Cardiac septum (tissue), 1 donor: Measurements from ENCODE around the gene SYTL2. TPM values are rescaled to one million over a fixed set of nuclear protein-coding genes. Genes with fewer than 3 reads are reported as not detected.
"Not testable (repeated sequence)": the region's sequence is repeated elsewhere in the genome, so short reads cannot be mapped to it uniquely, and the experiment has no call there.

Source experiments
- DNase-seq: peaks from one replicate; pipeline ENCODE4 v3.0.0-alpha.2; 2020; ENCODE audit warnings: low spot score
- intact Hi-C: fragments of 100-400 bp; cut with DNase I; formaldehyde crosslinking; loops from one replicate; pipeline ENCODE4 v1.14.0; 2022
- total RNA-seq: library from RNA; stranded (reverse); fragmentation: NEBNext Ultra II Directional; extraction: Animal tissue kit (Norgen Biotek cat#: 25700); gene quantifications from one replicate; pipeline ENCODE4 v1.2.1, GENCODE V29; 2021
- donor health status: DM: no; HTN: no; CAD: no.

SYTL2 gene
- total RNA-seq, 1 donor from 2014 or later = 14.2 TPM

DNA sequence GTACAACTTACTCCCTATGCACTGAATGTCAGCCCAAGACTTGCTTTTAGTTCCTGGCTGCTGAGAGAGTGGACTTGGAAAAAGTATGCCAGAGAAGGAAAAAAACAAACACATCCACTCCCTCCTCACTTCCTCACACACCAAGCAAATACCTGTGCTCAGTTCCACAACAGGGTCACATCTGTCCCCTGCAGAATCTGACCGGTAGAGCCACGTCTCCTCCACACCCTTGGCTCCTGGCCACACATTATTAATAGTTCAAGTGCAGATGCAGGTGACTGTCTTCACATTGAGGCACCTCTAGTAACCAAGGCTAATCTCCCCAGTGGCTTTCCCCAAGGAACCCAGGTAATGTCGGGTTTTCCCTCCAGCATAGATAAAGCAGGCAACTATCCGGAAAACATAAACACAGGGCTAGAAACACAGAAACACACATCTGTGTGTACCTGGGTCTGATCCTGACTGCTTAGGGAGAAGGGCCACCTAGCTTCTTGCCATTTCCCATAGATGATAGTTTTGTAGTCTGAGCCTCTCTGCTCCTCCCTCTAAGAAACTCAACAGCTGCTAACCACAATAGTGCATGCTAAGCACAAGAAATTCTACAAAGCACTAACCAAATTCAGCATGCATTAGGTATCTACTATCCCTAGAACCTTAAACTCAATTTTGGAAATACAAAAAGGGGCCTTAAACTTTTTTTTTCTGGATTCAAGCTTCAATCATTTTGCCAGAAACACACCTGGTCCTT lies 10.2 kb downstream of the SYTL2 start:
- no peak for DNase-seq
- intact Hi-C loops = no loop called here

DNA sequence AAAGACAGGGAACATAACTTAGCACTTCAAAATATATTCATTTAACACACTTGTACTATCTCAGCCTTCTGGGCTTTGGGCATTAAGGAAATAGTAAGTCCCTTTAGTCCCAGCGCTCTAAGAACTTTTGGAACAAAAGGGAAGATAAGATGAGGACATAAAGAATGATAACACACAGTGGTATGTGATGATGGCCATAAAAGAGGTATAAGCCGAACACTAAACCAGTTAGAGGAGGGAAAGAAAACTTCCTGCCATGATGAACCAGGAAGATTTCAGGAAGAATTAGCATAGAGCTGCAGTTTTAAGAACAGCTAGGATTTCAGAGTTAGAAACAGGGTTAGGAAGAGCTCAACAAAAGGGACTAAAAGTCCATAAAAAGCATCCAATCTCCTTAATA lies 11.8 kb downstream of the SYTL2 start:
- no peak for DNase-seq
- intact Hi-C loops = no loop called here

DNA sequence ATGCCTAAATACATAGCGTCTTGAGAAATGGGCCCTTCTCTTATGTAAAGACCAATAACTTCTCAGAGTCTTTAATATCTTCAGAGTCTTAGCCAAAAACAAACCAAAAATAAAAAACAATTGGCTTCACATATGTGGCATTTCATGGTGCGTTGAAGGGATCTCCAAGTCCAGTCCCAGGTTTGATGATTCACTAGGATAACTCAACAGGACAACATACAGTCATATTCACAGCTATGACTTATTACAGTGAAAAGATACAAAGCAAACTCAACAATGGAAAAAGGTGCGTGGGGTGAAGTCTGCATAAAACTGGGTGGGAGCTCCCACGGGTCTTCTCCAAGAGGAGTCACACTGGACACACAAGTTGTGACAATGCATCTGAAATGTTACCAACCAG lies 12.6 kb downstream of the SYTL2 start:
- intact Hi-C loops = no loop called here
- DNase-seq = no peak

DNA sequence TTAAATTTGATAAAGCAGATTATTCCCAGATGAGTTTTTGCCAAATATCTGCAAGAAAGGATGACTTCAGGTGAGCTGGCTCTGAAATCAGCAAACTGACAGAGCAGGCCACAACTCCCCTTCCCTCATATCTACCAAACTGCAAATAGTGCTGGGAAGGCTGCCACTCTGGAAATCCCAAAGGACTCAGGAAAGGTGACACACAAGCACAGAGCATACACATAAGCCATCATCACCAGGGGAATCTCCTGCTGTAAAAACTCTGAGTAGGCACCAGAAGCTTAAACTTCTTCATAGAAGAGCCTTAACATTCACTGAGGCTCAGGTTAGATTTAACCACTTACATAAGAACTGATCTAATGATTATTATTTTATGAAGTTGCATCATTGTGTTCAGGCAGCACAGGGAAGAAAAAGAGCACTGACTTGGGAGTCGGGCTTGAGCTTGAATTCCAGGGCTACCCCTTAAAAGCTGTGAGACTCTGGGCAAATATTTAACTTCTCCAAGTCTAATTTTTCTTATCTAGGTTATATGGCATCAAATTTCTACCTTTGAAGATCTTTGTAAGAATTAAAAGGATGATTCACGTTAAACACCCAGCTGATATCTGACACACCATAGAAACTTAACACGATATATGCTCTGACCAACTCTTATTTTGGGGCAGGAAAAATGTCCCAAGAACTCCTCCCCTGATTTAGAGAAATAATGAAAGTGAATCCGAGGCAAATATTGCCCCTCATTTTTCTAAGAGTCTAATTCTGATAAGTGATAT lies 15.0 kb downstream of the SYTL2 start:
- no peak for DNase-seq
- intact Hi-C loops = no loop called here

DNA sequence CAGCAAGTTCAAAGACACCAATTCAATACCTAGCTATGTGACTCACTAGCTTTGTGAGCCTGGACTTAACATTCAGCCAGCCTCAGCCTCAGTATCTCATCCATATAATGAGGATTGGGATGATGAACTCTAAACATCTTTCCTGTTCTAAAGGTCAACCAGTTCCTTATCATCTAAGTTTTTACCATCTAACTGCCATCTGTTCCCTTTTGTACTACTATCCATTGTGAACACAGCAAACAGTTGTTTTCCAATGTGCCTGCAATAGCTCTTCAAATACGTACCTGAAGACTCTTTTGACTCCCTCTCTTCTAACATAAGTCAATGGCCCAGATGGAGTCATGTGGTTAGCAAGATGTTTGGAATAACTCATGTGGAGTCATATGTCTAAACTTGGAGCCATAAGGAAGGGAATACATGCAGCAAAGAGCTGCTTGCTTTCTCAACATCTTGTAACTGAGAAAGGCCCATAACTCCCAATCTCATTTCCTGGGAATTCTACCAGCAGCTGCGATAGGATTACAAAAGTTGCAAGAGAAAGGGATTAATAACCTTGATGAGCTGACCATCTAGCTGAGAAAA lies 19.4 kb downstream of the SYTL2 start:
- DNase-seq = no peak
- intact Hi-C loops = no loop called here

DNA sequence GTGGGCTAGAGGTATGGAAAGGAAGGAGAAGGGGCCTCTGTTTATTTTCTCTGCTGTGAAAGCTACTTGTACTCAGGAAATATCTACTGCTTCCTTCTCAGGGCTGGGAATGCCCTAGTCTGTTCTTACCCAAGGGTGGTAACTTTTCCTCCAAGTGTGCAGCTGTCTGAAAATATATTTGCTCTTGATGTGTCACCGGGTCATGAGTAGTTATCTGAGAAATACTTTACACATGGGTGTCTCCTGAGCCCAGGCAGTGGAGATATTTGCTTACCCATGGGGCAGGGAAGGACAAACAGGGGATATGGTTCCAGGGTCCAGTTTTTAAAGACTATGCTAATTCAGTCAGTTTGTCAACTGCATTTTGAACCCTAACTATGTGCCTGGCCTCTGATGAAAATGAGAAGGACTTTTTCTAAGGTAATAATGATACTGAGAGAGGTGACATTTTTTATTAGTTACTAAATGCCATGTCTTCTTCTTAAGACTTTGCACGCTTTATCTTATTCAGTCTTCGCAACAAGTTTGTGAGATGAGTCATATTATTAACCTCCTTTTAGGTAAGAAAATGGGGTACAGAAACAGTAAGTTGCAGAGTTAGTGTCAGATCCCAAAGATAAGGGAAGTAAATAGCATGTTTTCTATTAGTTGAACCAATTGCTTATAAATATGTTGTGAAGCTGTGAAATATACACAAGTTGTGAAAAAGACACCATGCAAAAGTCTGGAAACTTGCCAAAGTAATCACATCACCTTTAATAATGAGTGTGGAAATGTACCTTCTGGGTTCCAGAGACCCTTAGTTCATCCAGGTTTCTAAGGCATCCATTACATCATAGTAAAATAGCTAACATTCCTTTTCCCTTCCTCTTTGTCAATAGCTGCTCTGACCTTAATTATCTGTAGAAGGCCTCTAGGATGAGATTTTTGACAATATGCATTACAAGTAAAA lies 22.9 kb downstream of the SYTL2 start:
- DNase-seq = no peak

DNA sequence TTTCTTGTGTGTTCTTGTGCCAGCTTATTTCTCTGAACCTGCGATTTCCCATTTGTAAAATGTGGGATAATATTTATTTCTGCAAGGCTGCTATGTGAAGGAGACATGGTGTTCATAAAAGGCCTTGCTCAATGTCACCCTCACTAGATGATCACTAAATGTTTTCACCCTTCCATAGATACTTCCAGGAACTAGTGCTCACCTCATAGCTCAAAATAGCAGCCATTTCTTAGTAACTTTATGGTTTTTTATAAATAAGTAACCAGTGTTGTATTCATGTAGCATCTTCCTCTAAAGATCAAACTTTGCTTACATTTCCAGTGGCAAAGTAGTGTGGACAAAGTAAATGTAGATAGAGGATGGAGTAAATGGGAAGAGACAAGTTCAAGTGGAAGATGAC lies 23.8 kb downstream of the SYTL2 start:
- DNase-seq = no peak
- intact Hi-C loops = no loop called here

More for the DNA sequence above, 22.9 kb downstream of the SYTL2 start:
- intact Hi-C loops = no loop called here

DNA sequence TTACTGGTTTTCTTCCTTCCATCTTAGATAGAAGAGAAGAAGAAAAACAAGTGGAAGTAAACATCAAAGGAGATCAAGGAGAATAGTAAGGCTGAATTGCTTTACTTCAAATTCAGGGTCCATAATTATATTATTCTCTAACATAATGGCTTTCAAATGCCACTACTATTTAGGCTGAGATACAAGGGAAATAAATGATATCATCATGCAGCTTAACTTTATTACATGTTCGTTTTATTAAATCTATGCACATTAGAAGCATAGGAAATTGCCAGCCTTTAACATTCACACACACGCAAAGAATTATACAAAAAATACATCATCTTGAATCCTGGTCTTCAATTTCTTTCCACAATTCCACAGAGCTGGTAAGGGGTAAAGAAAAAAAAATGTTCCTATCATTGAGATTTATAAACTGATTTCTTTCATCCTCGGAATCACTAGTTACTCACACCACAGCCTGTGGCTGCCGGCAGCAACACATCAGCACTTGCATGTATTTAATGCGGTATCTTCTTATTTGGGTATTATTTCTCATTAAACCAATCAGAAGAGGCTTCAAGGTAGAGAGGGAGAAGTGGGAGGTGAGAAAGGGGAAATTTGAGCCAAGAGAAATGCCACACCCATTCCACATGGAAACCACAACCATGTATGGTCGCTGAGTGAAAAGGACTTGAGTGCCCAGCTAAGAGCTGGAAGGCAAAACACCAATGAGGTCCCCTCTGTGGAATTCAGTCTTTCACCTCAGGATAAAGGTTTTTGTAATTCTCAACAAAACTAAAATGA lies 26.3 kb downstream of the SYTL2 start:
- no peak for DNase-seq
- intact Hi-C loops = no loop called here

DNA sequence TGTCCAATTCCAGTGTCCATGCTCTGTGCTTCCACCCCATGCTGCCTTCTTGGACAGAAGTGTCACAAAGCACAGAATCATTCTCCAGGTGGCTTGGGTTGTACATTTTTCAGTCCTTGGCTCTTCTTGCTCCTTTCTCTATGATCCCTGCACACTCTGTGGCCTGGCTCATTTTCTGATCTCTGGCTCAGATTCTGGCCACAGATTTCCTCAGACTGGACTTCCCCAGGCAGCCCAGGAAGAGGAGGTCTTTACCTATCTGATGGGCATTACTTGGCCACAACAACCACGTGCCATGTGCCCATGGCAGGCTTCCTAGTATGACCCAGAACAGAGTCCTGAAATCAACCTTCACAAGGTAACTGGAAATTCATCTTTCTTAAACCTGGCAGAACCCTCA lies 27.2 kb downstream of the SYTL2 start:
- intact Hi-C loops = no loop called here
- DNase-seq = no peak

DNA sequence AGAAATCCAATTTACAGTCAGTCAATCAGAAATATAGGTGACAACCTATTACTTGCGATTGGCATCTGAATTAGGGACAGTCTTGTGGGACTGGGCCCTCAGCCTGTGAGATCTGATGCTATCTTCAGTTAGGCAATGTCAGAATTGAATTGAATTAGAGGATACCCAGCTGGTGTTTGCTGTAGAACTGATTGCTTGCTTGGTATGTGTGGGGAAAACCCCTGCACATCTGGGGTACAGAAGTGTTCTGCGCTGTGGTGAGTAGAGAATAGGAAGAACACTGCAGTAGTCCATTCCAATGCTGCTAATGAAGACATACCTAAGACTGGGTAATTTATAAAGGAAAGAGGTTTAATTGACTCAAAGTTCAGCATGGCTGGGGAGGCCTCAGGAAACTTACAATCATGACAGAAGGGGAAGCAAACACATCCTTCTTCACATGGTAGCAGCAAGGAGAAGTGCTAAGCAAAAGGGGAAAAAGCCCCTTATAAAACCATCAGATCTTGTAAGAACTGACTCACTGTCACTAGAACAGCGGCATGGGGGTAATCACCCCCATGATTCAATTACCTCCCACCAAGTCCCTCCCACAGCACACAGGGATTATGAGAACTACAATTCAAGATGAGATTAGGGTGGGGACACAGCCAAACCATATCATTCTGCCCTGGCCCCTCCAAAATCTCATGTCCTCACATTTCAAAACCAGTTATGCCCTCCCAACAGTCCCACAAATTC lies 30.0 kb downstream of the SYTL2 start:
- intact Hi-C loops, DNase-seq: not testable (repeated sequence)

DNA sequence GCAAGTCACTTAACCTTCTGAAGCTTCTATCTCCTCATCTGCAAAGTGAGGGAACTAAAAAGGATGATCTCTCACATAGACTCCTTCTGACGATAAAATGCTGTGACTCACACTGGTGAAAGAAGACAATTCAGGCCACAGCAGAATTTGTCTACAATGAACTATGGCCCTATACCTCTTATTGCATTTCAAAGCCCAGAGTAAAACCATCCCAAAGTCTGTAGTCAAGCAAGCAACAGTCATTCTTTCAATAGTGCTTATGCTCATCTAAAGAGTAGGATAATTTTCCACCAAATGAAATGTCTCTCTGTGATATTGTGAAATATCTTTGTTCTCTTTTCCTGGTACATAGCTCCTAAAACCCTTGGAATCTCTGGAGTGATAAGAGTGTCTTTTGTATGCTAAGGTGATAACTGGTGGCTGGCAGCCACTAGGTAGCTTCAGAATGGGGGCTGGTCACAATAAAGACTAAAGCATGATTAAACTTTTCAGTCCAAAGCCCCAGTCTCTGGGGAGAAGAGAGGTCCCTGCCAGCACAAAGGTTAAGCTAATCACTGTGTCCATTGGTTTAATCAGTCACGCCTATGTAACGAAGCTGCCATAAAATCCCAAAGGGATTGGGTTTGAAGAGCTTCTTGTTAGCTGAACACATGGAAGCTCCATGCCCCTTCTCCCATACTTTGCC lies 30.8 kb downstream of the SYTL2 start:
- no peak for DNase-seq
- intact Hi-C loops = no loop called here

DNA sequence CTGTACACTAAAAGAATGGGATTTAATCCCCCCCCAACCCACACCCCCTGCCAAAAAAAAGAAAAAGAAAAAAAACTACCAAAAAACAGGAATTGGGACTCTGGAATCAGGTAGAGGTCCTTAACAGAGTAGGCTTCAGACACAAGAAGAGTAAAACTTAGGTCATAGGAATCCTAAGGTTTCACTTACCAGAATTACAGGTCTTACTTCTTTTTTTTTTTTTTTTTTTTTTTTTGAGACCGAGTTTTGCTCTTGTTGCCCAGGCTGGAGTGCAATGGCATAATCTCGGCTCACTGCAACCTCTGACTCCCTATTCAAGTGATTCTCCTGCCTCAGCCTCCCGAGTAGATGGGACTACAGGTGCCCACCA lies 33.4 kb downstream of the SYTL2 start:
- intact Hi-C loops, DNase-seq: not testable (repeated sequence)

DNA sequence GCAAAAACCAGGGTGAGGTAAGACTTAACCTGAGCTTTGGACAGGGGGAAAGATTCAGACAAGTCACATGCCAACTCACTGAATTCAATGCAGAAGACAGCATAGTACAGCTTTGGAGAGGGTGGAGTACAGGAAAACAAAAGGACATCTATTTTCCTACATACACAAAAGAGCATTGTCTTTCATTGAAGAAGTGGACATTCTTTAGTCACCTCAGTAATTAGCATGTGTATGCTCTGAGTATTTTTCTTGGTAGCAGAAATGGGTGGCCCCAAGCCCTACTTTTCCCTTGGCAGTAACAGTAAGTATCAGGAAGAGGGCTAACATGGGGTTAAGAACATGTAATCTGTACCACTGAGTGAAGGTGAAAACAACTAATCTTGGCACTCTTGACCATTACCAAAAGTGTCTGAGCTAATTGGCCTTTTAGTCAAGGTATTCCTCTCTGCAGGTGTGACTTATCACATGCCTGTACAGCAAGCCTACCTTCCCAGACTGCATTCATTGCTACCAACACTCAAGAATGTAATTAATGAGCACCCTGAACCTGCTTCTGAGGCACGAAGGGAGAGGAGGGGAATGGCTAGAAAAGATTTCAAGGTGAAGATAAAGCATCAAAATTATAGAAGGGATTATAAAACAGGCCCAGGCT lies 33.9 kb downstream of the SYTL2 start:
- DNase-seq = no peak
- intact Hi-C loops = no loop called here

DNA sequence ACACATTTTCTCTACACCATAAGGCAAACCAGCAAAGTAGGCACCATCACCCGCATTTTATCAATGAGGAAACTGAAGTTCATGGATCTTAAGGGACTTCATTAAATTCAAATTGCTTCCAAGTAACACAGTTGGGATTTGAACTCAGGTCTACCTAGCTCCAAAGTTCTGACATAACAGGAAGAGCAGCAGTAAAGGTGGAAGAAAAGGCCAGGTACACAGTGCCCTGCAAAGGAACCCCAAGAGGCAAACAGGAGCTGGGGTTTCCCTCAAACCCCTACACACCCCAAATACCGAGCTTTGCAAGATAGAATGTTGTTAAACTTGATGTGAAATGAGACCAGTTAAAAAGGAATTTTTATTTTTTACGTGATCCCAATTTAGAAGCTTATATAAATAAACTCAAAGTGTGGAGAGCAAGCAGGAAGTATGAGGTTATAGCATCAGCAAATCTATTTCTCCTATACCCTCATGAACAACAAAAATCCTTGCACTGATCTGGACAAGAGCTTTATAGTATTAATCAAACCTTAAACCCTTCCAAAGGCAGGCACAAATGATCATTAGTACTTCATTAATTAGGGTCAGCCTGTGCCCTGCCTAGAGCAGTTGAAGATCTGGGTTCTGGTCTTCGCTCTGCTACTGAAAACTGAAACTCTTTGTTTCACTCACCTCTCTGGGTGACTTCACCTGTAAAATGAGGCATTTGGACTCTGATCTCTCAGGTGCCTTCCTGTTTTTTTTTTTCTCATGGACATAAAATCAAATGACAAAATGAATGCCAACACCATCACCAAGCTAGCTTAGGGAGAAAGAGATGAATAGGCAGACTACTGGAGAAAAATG lies 36.5 kb downstream of the SYTL2 start:
- intact Hi-C loops = no loop called here
- DNase-seq = no peak

DNA sequence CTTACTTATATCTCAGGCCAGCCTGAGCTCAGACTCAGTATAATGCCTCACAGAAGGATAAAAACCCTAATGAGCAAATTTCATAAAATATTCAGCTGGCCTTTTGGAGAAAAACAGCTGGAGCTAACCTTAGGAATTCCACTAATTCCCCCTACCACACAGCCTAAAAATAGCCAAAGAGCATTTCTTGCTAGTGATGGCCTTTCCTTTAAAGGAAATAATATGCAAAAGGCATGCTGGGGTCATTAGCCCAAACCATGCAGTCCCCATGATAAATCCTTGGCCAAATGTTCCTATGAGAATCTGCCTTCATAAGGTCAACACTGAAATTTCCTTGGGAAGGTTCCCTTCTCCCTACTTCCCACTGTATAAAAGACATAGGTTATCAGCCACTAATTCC lies 38.2 kb downstream of the SYTL2 start:
- intact Hi-C loops = no loop called here
- DNase-seq = no peak

DNA sequence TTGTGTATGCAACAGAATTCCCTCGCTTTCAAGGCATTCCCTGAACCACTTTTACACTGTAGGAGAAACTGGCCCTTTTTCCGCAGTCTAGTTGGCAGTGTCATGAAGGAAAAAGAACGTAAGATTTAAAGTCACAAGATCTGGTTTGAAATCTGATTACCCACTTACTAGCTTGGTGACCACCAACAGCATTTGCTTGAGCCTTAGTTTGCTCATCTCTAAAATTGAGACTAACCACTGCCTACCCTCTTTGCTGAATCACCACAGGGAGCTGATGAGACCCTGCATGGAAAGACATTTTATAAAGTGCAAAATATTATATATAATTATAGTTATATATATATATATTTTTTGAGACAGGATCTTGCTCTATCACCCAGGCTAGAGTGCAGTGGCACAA lies 39.4 kb downstream of the SYTL2 start:
- intact Hi-C loops = no loop called here
- no peak for DNase-seq
